Upper lobe of right lung (tissue), 1 donor: ENCODE results near the gene PTPN3. TPM values are rescaled to one million over a fixed set of nuclear protein-coding genes. Genes with fewer than 3 reads are reported as not detected.

ENCODE experiments used
- ATAC-seq: fragments of 200-7000 bp; cut with Tn5 transposase; one replicate; pipeline ENCODE4 v1.9.1; 2020; ENCODE audit warnings: mild to moderate bottlenecking, moderate library complexity
- DNase-seq: peaks from one replicate; pipeline ENCODE4 v3.0.0-alpha.2; 2020
- H3K27ac ChIP-seq: fragments of 200-600 bp; one replicate; pipeline ENCODE4 v1.8.0; 2022
- H3K27me3 ChIP-seq: fragments of 200-600 bp; one replicate; pipeline ENCODE4 v1.8.0; 2022; ENCODE audit warnings: mild to moderate bottlenecking
- H3K36me3 ChIP-seq: fragments of 200-600 bp; one replicate; pipeline ENCODE4 v1.8.0; 2022
- H3K4me1 ChIP-seq: fragments of 200-600 bp; one replicate; pipeline ENCODE4 v1.8.0; 2022
- H3K4me3 ChIP-seq: fragments of 200-600 bp; one replicate; pipeline ENCODE4 v1.8.0; 2022; ENCODE audit warnings: mild to moderate bottlenecking
- H3K9me3 ChIP-seq: fragments of 200-600 bp; one replicate; pipeline ENCODE4 v1.8.0; 2022
- intact Hi-C: fragments of 100-400 bp; cut with DNase I; formaldehyde crosslinking; loops from one replicate; pipeline ENCODE4 v1.11.0; 2022
- total RNA-seq: library from RNA; stranded (reverse); fragmentation: NEBNext Ultra II Directional; extraction: Animal tissue kit (Norgen Biotek cat#: 25700); gene quantifications from one replicate; pipeline ENCODE4 v1.2.1, GENCODE V29; 2021
- TF ChIP-seq, protein P1 (sequence below): fragments of 200-600 bp; IDR thresholded peaks from one replicate; pipeline ENCODE4 v1.8.0; 2022; ENCODE audit warnings: antibody characterized with exemption
- donor health status: DM: no; HTN: yes; CAD: no; lungs with severe emphysema.

Gene PTPN3
- total RNA-seq, 1 donor from 2014 or later, result 17.1 TPM

GRCh38 chr9:109478051-109478563 is 20.0 kb downstream of the PTPN3 start:
- no peaks in the 10 kb centered on the region for H3K9me3 ChIP-seq
- intact Hi-C loops, result no loop called here
- TF ChIP-seq, protein P1, sequence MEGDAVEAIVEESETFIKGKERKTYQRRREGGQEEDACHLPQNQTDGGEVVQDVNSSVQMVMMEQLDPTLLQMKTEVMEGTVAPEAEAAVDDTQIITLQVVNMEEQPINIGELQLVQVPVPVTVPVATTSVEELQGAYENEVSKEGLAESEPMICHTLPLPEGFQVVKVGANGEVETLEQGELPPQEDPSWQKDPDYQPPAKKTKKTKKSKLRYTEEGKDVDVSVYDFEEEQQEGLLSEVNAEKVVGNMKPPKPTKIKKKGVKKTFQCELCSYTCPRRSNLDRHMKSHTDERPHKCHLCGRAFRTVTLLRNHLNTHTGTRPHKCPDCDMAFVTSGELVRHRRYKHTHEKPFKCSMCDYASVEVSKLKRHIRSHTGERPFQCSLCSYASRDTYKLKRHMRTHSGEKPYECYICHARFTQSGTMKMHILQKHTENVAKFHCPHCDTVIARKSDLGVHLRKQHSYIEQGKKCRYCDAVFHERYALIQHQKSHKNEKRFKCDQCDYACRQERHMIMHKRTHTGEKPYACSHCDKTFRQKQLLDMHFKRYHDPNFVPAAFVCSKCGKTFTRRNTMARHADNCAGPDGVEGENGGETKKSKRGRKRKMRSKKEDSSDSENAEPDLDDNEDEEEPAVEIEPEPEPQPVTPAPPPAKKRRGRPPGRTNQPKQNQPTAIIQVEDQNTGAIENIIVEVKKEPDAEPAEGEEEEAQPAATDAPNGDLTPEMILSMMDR, result no peak
- peaks cover 4% of the 10 kb centered on the region for H3K27me3 ChIP-seq
- no peak for DNase-seq
- H3K4me3 ChIP-seq, result no peak overlapping the region
- H3K4me1 ChIP-seq, result peaks cover 12% of the 10 kb centered on the region
- ATAC-seq, result no peak
- H3K27ac ChIP-seq, result peak overlapping the region; percentile 82
- no peaks in the 10 kb centered on the region for H3K36me3 ChIP-seq

- peak overlapping the region; percentile 82 for H3K27ac ChIP-seq
- TF ChIP-seq, protein P1, result no peak
- peaks cover 12% of the 10 kb centered on the region for H3K4me1 ChIP-seq
- peak; percentile 94 for DNase-seq
- no peaks in the 10 kb centered on the region for H3K9me3 ChIP-seq
- intact Hi-C loops, result no loop called here
- H3K36me3 ChIP-seq, result no peaks in the 10 kb centered on the region
- peak; percentile 97 for ATAC-seq
- no peak overlapping the region for H3K4me3 ChIP-seq
- H3K27me3 ChIP-seq, result peaks cover 4% of the 10 kb centered on the region
Measured at GRCh38 chr9:109477258-109478050, 20.7 kb downstream of the PTPN3 start.

DNA sequence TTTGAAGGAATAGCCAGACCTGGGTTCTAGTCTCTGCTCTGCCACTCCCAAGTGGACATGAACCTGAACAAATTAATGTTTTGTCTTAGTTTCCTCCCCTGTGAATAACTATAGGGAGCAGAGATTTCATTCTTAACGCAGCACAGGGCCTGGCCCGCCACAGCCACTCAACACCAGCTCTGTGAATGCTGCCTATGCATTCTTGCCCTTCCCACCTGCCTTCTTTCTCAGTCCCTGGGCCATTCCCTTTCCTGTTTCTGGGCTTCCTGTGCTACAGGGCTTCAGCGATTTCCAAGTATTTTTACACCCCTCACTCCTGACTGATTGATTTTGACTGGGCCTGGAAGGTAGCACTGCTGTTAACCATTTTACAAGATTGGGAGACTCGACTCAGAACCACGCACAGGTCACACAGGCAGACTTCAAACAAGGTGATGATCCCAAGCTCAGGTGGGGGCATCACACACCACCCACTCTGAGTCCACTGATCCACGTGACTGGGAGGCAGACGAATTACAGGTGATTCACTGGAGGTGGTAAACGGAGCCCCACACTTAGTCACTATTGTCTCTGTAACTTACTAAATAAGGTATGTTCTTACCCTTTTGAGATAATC is 21.4 kb downstream of the PTPN3 start:
- Histone ChIP-seq H3K9me3 (no peaks in the 10 kb centered on the region), H3K27me3 (peaks cover 4% of the 10 kb centered on the region), H3K4me3 (no peak overlapping the region), H3K36me3 (no peaks in the 10 kb centered on the region), H3K27ac (peak overlapping the region; percentile 75), H3K4me1 (peaks cover 12% of the 10 kb centered on the region)
- intact Hi-C loops, result no loop called here
- TF ChIP-seq, protein P1, result no peak
- DNase-seq (no peak), ATAC-seq (peak; percentile 9)

GRCh38 chr9:109475526-109475925 is 22.6 kb downstream of the PTPN3 start:
- H3K4me1 ChIP-seq, result peaks cover 12% of the 10 kb centered on the region
- TF ChIP-seq, protein P1, result no peak
- H3K27me3 ChIP-seq, result peaks cover 4% of the 10 kb centered on the region
- H3K27ac ChIP-seq, result peak overlapping the region; percentile 75
- H3K36me3 ChIP-seq, result no peaks in the 10 kb centered on the region
- no peak overlapping the region for H3K4me3 ChIP-seq
- ATAC-seq, result peak; percentile 6
- no peak for DNase-seq
- no peaks in the 10 kb centered on the region for H3K9me3 ChIP-seq
- intact Hi-C loops, result no loop called here

GRCh38 chr9:109474944-109475343 is 23.2 kb downstream of the PTPN3 start:
- Histone ChIP-seq H3K27me3 (peaks cover 4% of the 10 kb centered on the region), H3K36me3 (no peaks in the 10 kb centered on the region), H3K4me3 (no peak overlapping the region), H3K27ac (peak overlapping the region; percentile 75), H3K9me3 (no peaks in the 10 kb centered on the region), H3K4me1 (peaks cover 12% of the 10 kb centered on the region)
- intact Hi-C loops, result no loop called here
- ATAC-seq (no peak), DNase-seq (no peak)
- TF ChIP-seq, protein P1, result no peak
